Vagina (tissue), 2 donors: Measurements from ENCODE around the gene RNU1-2.
"Not testable (repeated sequence)": the region's sequence is repeated elsewhere in the genome, so short reads cannot be mapped to it uniquely, and the experiment has no call there.

ENCODE experiments used
- CTCF ChIP-seq, 3 experiments: fragments of 450-650 bp in 2 of 3; fragments of 200-600 bp in 1 of 3; sonication (generic) in 1 of 3; IDR thresholded peaks; one replicate each; pipeline ENCODE4 v1.5.1; 2017 to 2019; ENCODE audit warnings: antibody characterized with exemption in 3 of 3, mild to moderate bottlenecking in 2 of 3, moderate library complexity in 2 of 3
- POLR2A ChIP-seq, 2 donors: fragments of 450-650 bp; IDR thresholded peaks; one replicate each; pipeline ENCODE4 v1.6.1; 2017; ENCODE audit warnings: antibody characterized with exemption in 2 of 2, mild to moderate bottlenecking in 2 of 2, moderate library complexity in 2 of 2

- TF ChIP-seq CTCF, POLR2A (IDR thresholded peaks at IDR 0.05): not testable (repeated sequence)
These were observed 36.4 kb upstream of the RNU1-2 start for GRCh38 chr1:16859167-16860041.
